GM12873 (cell line): ENCODE data around the gene GALNT17.

Experiments used
- TF ChIP-seq, protein P1 (sequence below): IDR thresholded peaks from 2 replicates; pipeline ENCODE4 v1.5.1; 2012; ENCODE audit warnings: low read depth, mild to moderate bottlenecking, moderate library complexity, low read length, control low read depth; ENCODE audit not compliant: insufficient read depth; ENCODE audit errors: missing control alignments

The GALNT17 gene

DNA sequence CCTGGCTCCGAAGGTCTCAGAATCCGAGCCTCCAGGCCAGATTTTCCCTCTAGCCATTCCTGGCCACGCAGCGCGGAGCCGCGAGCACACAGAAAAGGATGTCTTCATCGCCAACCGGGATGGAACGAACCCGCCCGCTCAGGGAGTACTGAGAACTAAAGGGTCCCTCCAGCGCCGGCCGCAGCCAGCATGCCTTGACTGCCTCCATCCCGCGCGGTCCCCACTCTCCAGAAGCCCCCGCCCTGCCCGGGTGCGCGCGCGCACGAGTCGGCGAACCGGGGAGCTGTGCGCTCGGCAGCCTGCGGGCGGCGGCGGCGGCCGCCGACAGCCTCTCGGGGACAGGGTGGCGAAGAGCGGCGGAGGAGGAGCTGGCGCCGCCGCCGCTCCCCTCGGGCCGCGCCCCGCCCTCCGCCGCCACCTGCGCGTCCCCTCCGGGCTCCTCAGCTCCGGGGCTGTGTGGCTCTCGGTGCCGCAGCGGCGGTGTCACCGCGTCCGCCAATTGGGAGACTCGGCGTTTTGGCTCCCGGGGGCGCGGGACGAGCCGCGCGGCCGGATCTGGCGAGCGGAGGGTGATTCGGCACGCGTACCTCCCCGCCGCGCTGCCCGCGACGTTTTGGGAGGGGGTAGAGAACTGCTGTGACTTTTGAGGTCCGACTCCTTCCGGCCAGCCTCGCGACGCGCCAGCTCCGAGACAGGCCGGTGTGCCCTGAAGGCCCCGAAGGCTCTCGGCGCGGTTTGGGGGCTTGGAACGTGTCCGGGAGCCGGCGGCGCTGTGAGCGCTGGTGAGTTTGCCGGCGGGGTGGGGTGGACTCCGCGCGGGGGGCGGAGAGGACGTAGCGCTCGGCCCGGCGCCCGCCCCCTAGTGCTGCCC is 453 bp upstream of the GALNT17 start:
- TF ChIP-seq, protein P1, sequence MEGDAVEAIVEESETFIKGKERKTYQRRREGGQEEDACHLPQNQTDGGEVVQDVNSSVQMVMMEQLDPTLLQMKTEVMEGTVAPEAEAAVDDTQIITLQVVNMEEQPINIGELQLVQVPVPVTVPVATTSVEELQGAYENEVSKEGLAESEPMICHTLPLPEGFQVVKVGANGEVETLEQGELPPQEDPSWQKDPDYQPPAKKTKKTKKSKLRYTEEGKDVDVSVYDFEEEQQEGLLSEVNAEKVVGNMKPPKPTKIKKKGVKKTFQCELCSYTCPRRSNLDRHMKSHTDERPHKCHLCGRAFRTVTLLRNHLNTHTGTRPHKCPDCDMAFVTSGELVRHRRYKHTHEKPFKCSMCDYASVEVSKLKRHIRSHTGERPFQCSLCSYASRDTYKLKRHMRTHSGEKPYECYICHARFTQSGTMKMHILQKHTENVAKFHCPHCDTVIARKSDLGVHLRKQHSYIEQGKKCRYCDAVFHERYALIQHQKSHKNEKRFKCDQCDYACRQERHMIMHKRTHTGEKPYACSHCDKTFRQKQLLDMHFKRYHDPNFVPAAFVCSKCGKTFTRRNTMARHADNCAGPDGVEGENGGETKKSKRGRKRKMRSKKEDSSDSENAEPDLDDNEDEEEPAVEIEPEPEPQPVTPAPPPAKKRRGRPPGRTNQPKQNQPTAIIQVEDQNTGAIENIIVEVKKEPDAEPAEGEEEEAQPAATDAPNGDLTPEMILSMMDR = no peak

DNA sequence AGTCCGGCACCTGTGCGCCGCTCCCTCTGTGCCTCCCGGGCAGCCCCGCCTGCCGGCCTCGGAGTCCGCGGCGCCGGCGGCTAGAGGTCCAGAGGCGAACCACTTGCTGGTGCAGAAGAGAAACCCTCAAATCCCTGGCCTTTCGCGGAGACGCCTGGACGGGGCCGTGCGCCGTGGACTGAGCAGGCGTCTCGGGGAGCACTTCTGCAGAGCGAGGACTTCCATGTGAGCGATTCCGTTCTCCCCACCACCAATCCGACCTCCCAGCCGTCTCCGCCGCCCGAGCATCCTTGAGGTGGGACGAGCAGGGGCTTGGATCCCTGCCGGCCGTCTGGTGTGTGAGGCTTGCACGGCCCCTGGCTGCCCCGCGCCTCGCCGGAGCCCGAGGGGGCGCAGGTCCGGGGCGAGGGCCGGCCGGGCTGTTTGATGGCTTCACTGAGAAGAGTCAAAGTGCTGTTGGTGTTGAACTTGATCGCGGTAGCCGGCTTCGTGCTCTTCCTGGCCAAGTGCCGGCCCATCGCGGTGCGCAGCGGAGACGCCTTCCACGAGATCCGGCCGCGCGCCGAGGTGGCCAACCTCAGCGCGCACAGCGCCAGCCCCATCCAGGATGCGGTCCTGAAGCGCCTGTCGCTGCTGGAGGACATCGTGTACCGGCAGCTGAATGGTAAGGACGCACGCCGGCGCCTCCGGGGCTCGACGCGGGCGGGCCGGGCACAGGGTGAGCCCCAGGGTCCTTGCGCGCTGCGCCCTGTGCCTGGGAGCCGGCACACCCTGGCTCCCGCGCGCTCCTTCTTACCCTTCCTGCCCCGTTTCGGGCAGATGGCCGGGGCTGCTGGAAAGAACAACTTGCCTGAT is 660 bp downstream of the GALNT17 start:
- TF ChIP-seq, protein P1 = no peak

GRCh38 chr7:71133232-71133622 is 1.3 kb downstream of the GALNT17 start:
- TF ChIP-seq, protein P1 = no peak

DNA sequence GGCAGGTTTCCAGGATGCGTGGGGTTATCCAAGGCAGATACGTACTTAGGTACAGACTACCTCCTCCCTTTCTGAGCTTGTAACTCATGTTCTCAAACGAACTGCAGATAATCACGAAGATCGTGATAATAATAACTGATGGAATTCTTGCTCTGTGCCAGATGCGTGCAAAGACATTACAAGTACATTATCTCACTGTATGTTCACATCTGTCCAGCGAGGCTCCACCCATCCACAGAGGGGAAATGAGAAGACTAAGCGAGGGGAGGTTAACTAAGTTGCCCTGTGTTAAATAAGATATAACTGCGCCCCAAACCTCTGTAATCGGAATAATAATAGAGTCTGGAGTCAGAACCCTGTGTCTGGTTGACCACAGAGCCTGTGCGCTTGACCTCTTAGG is 1.9 kb downstream of the GALNT17 start:
- TF ChIP-seq, protein P1 = no peak

GRCh38 chr7:71135116-71135515 is 3.2 kb downstream of the GALNT17 start:
- TF ChIP-seq, protein P1 = no peak

- TF ChIP-seq, protein P1 = no peak
Observed at GRCh38 chr7:71135663-71136062, 3.7 kb downstream of the GALNT17 start.

DNA sequence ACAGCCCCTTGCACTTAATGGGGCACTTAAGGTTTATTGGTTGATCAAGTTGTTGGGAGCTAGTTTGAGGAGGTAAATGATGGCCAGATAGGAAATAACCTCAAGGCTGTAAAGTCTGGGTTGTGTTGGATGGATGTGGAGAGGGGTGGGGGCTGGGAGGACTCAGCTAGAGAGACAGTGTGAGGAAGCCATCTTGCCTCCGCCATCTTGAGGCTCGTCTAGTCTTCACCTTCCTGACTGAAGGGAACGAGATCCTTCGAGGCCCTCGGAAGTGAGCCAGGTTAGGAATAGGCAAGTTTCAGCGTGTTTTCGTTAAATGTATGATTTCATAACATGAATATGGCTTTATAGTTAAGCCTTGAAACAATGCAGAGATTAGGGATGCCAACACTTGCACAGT is 5.5 kb downstream of the GALNT17 start:
- TF ChIP-seq, protein P1 = no peak
